ENCODE data around the gene CNPY3.
"Not testable (repeated sequence)": the region's sequence is repeated elsewhere in the genome, so short reads cannot be mapped to it uniquely, and the experiment has no call there.

The CNPY3 gene

DNA sequence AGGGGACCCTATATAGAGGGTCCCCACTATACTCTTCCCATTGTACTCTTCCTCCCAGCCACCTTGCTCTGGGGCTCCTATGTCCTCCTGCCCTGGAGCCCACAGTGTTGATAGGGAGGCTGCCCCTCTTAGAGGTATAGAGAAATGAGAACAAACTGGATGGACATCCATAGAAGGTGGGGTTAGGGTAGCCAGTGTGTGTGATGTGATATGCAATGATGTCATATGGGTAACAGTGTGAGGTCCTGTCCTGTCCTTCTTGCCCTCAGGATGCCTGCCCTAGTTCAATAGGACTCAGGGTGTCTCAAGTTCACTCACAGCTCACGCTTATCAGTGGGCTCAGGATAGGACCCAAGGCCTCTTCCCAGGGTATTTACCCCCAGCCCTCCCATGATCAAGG is 13.0 kb upstream of the CNPY3 start:
- no peak for DNase-seq

DNA sequence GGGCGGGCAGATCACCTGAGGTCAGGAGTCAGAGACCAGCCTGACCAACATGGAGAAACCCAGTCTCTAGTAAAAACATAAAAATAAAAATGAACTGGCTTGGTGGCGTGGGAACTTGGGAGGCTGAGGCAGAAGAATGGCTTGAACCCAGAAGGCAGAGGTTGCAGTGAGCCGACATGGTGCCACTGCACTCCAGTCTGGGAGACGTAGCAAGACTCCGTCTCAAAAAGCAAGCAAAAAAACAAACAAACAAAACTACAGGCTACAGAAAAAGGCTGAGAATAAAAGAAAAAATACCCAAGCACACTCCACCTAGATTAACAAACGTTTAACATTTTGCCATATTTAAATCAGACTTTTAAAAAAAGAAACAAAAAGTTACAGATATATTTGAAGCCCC is 7.5 kb upstream of the CNPY3 start:
- no peak for DNase-seq

DNA sequence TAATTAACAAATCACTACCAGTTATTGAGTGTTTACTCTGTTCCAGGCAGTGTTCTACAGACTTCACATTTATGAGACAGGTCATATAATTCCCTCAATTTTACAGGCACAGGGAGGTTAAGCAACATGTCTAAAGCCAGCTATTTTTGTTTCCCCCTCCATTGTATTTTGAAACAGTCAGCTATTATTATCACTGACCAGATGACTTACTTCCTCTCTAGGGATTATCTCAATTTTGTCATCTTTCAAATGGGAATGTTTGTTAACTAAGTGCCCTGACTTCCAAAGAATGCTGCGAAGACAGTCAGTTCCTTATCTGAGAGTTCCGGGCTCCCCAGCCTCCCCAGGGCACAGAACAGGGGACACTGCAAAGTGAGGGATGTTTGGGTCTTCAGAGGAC is 5.6 kb upstream of the CNPY3 start:
- DNase-seq, result no peak

DNA sequence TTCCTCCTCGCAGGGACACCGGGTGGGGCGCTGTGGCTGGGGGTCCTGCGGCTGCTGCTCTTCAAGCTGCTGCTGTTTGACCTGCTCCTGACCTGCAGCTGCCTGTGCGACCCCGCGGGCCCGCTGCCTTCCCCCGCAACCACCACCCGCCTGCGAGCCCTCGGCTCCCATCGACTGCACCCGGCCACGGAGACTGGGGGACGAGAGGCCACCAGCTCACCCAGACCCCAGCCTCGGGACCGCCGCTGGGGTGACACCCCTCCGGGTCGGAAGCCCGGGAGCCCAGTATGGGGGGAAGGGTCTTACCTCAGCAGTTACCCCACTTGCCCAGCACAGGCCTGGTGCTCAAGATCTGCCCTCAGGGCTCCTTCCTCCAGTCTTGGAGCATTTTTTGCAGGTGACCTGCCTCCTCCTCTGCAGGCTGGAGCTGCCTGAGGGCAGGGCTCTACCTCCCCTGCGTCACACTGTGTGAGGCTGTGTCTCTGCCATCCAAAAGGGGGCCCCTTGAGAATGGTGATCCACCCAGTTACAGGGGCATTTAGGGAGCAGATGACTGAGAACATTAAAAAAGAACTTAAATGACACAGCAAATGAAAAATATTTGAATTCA is 3.9 kb upstream of the CNPY3 start:
- DNase-seq, result no peak

DNA sequence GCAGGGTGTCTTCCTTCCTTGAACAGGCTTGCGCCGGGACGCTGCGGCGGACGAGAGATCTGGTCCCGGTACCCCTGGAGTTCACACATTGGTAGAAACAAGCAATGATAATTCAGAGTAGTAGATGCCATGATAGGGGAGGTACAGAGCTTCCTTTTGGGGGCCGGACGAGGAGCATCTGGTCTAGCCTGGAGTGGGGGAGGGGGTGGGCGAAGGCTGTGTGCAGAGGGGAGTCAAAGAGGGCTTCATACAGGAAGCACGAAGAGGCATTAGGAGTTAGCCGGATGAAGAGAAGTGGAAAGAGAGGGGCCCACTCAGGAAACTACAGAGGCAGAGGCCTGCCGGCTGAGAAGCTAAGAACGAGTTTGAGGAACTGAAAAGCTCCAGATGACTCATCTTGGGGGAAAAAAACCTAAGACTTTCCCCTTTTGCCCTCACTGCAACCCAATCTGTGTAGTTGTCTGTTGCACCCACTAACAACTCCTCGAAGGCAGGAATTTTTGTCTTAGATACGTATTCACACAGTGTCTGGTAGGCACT is 611 bp downstream of the CNPY3 start:
- no peak for DNase-seq

DNA sequence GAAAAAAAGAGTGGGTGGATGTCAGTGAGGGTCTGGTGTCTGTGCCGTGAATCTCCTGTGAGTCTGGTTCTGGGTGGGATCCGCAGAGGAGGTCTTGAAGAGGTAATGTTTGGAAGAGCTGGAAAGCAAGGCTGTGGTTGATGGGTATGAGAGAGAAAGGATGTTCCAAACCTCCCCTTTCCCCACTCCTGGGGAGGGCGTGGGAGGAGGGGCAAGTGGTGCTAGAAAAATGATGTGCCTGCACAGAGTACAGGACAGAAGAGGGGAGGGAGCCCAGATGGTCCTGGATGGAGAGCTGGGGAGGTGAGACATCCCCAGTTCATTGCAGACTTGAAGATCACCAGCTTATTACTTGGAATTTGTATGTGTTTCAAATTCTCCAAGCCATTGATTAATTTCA is 3.1 kb downstream of the CNPY3 start:
- no peak for DNase-seq

DNA sequence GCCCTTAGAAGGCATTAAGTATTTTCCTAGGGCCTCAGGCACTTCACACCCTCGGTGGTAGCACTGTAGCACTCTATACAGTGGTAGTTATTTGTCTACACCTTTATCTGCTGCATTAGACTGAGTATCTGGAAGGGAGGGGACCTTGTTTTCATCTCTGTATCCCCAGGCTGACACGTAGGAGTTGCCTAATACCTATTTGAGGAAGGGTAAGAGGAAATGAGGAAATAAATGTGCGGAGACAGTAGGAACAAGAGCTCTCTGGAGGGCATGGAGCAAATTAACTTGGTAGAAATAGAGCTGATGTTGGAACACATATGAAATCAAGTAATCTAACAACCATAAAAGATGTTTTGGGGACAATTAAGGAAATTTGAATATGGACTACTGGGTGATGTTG is 3.9 kb downstream of the CNPY3 start:
- DNase-seq, result no peak

DNA sequence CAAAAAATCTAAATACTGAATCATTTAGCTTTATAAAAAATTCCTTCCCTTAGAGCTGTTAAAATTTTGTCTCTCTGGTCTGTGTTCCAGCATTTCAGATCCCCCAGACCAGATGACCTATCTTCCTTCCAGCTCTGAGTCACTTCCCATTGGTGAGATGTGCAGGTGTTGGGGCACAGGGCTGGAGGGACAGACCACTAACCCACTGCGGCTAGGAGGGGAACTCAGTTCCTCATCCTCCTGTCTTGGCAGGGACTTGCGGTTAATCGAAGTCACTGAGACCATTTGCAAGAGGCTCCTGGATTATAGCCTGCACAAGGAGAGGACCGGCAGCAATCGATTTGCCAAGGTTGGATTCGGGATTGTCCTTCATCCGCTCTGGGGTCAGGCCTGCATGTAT is 6.0 kb downstream of the CNPY3 start:
- no peak for DNase-seq

DNA sequence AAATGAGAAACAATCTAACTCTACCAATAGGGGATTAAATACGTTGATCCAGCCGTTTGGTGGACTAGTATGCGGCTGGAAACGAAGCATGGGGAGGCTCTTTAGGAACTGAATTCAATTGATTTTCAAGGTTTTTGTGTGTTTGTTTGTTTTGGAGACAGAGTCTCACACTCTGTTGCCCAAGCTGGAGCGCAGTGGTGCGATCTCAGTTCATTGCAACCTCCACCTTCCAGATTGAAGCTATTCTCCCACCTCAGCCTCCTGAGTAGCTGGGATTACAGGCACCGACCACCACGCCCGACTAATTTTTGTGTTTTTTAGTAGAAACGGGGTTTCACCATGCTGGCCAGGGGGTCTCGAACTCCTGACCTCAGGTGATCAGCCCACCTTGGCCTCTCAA is 7.1 kb downstream of the CNPY3 start:
- no peak for DNase-seq

DNA sequence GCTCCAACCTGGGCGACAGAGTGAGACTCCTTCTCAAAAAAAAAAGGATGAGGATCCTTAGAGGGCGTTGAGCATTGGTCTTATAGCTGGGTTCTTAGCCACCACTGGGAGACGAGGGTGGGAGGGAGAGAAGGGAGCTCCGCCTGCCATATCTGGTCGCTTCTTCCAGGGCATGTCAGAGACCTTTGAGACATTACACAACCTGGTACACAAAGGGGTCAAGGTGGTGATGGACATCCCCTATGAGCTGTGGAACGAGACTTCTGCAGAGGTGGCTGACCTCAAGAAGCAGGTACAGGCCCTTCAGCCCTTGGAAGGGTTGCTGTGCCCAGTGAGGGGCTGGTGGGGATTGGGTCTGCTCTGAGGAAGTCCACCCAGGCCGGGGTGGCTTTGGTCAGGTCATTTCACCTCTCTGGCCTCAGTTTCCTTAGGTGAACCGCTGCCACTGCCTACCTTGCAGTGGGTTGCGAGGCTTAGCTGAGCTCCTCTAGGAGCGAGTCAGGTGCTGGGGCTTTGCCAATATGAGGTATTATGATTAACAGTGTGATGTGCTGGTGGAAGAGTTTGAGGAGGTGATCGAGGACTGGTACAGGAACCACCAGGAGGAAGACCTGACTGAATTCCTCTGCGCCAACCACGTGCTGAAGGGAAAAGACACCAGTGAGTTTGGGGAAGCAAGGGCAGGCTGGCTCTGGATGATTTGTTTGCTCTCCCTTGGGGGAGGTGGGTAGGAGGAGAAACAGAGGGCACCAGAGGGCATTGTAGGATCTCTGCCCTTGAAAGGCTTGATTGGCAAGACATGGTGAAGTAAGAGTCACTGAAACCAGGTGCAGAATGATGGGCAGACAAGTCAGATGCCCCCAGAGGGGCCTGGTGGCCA is 8.5 kb downstream of the CNPY3 start:
- DNase-seq, result no peak

DNA sequence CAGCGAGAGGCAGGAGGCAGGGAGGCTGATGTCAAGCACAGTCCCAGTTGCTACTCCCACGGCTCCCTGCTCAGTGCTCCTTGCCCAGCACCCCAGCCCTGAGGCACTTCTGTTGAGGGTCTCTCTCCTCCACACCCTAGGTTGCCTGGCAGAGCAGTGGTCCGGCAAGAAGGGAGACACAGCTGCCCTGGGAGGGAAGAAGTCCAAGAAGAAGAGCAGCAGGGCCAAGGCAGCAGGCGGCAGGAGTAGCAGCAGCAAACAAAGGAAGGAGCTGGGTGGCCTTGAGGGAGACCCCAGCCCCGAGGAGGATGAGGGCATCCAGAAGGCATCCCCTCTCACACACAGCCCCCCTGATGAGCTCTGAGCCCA is 9.1 kb downstream of the CNPY3 start:
- no peak for DNase-seq

DNA sequence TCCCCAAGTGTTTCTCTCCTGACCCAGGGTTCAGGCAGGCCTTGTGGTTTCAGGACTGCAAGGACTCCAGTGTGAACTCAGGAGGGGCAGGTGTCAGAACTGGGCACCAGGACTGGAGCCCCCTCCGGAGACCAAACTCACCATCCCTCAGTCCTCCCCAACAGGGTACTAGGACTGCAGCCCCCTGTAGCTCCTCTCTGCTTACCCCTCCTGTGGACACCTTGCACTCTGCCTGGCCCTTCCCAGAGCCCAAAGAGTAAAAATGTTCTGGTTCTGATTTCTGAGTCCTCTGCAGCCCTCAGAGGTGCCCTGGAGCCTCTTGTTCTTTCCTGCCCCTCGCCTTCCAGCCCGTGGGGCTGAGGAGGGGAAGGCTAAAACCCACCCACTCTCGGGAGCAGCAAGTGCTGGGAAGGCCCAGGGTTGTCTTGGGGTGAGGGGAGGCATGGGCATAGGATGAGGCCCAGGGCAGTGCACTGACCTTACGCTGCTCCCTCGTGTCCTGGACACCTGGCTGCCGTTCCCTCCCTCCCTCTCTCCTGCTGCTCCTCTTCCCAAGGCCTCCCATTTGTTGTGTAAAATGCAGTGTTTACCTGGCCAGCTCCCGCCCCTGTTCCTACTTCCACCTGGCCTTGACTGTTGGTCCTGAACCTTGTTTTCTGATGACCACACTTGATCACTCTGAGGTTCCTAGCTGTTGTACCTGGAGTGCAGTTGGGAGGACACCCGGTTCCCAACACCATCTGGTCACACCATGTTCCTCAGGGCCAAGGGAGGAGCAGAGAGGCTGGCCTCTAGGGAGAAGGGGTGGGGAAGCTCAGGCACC is 9.9 kb downstream of the CNPY3 start:
- no peak for DNase-seq

DNA sequence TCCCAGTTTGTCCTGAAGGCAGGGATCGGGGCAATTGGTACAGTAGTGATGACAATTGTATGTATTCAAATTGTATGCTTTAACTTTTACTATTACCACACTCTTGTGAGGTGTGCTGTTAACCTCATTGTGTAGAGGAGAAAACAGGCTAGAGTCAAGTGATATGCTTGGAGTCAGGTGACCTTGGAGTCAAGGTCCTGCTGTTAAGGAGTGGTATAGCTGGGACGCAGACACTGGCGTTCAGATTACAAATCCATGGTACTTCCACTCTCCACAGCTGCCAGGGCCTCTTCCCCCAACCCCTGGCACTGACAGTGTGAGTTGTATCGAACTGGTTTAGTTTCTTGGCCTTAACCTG is 10.5 kb downstream of the CNPY3 start:
- DNase-seq, result no peak

DNA sequence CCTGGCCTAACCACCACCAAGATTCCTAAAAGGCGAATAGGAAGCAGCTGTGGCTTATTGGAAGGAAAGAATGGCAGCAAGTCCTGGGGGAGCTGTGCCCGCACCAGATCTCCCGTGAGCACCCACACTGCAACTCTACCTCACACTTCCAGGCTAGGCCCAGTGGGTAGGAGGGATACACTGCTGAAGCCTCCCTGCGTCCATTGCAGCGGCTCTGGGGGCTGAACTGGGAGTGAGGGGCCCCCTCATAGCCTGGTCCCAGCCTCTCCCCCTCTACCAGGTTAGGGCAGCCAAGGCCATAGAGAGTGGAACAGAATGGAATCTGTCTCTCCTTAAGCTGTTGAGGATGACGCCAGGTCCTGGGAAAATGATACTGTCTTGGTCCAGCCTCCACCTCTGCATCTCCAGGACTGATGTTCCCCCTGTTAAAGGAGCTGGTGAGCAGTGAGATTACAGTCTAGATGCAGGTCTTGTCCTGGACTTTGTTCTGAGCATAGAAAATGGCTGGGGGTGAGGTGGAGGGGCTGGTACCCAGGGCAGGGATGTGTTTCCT is 11.3 kb downstream of the CNPY3 start:
- DNase-seq, result no peak

DNA sequence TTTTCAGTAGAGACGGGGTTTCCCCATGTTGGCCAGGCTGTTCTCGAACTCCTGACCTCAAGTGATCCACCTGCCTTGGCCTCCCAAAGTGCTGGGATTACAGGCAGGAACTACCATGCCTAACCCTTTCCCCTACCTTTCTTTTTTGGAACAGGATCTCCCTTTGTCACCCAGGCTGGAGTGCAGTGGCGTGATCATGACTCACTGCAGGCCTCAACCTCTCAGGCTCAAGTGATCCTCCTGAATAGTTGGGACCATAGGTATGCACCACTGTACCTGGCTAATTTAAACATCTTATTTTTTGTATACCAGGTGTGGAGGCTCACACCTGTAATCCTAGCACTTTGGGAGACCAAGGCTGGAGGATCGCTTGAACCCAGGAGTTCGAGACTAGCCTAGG is 12.1 kb downstream of the CNPY3 start:
- DNase-seq, result not testable (repeated sequence)

DNA sequence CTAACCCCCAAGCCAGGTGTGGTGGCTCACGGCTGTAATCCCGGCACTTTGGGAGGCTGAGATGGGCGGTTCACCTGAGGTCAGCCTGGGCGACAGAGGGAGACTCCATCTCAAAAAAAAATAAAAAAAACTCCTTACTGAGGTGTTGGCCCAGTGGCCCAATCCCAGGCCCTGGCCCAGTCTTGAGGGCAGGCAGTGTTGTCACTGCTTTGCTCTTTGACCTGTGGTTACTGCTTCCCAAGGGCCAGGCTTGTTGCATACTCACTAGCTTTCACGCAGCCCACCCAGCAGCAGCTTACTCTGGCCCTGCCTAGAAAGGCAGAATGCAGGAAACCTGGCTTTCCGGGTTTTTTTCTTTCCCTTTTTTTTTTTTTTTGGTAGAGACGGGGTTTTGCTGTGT is 13.2 kb downstream of the CNPY3 start:
- DNase-seq, result no peak

DNA sequence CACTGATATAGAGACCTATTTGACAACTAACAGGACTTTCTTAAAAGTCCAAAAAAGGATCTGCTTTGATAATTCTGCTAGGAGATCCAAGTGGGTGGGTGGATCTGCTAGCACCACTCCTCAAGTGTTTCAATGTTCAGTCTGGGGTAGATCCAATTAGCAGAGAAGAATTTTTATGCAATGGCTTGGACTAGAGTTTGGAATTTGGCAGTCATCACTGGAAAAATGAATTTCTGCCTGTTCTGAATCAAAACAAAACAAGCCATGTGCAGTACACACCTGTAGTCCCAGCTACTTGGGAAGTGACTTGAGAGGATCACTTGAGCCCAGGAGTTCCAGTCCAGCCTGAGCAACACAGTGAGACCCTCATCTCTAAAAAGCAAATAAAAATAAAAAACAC is 18.7 kb downstream of the CNPY3 start:
- DNase-seq, result no peak

DNA sequence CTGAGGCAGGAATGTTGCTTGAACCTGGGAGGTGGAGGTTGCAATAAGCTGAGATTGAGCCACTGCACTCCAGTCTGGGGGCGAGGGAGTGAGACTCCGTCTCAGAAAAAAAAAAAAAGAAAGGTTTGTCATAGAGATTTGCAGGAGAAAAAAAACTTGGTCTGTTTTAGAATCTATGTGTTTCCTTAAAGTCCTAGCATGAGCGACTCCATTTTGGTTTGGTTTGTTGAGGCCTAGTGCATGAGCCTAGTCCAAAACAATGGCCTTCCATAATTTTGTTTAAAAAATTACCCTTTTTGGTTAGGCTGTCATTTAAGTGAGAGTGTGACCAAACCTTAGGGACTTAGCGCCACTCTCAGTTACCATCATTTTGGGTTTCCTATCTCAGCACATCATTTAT is 23.1 kb downstream of the CNPY3 start:
- no peak for DNase-seq

DNA sequence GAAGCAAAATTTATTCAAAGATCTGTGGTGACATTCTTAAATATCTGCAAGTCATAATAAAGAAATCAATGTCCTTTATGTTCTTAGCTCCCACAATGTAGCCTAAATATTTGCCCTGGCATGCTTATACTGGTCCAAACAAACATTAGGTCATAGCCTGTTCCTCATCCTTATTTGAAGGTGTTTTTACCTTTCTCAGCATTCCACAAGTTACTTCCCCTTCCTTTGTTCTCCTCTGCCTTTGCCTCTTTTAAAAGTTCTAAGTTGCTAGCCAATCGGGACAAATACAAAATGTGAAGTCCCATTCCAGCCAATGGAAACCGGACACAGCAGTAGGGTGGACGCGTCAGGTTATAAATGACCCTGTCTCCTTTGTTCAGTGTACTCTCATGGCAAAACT is 25.1 kb downstream of the CNPY3 start:
- DNase-seq, result not testable (repeated sequence)

DNA sequence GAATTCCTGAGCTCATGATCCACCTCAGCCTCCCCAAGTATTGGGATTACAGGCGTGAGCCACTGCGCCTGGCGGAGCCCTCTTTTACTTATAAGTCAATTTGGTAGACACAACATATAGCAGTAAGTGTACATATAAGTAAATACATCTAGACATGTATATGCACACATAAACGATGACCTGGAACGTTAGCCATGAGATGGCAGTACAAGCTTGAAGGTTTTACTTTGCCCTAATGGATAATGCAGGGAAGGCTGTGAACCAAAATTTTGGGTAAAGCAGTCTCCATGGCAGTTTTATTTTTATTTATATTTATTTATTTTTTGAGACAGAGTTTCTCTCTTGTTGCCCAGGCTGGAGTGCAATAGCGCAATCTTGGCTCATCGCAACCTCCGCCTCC is 28.8 kb downstream of the CNPY3 start:
- no peak for DNase-seq

DNA sequence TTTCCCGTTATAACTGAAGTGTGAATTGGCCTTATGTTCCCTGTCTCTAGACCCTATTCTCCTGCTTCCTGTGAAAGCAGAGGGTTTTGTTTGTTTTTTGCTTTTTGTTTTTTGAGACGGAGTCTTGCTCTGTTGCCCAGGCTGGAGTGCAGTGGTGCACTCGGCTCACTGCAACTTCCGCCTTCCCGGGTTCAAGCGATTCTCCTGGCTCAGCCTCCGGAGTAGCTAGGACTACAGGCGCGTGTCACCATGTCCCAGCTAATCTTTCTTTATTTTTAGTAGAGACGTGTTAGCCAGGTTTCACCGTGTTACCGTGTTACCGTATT is 30.6 kb downstream of the CNPY3 start:
- DNase-seq, result no peak

DNA sequence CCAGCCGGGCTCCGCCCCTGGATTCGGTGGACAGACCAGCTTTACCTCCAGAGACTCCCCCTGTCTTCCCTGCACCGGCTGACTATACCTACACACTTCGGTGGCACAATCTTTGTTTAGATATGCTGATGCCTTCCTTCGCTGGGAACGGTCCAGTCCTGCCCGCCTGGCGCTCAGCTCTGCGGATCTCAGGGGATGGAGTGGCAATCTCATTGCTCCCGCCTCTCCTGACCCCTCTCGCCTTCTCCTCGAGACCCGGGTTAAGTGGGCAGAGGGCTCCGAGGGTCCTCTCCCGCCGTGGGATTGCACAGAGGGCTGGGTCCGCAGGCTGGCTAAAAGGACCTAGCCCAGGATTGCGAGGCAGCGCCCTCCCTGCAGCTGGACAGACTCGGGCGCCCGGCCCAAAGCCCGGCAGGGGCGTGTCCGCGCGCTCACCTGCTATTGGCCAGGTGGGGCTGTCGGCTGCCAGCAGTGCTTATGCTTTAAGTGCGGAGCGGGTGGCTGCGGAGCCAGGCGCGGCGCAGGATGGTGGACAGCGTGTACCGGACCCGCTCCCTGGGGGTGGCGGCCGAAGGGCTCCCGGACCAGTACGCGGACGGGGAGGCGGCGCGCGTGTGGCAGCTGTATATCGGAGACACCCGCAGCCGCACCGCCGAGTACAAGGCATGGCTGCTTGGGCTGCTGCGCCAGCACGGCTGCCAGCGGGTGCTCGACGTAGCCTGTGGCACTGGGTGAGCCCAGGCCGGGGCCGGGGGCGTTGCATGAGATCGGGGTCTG is 31.2 kb downstream of the CNPY3 start, which contains the start of gene GNMT:
Gene GNMT, plus strand, starts transcription at position 512 of the 777 bp plus-strand sequence. Its CDS starts 14 bp downstream, at position 526.
- DNase-seq, result no peak

DNA sequence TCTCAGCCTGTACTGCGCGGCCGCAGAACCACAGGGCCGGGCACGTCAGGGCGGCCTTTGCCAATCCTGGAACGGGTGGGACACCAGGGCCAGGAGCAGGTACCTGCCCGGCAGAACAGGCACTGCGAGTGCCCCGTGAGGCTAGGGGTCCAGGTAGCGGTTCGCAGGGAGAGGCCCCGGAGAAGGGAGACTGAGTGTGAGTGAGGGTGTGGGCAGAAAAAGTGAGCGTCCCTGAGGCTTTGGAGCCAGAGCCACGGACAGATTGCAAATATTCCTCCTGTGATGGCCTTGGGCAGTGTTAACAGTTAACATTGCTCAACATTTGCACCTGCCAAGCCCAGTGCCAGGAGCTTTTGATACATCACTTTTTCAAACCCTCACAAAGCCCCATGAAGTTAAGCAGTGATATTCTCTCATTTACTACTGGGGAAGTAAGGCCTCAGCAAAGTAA is 31.8 kb downstream of the CNPY3 start:
- no peak for DNase-seq

Measured in NCI-H2081 treated with DMSO at 0.1 percent for 48 hours (cell line).